Daoy (cell line): Measurements from ENCODE around the gene CCDC196. TPM values are rescaled to one million over a fixed set of nuclear protein-coding genes. Genes with fewer than 3 reads are reported as not detected.
A peak's percentile ranks its signal among the peaks of the same experiment; 100 is the strongest.

Source experiments
- DNase-seq: peaks from one replicate; pipeline ENCODE4 v3.0.0-alpha.2; 2015; ENCODE audit warnings: low read depth
- total RNA-seq: library from RNA; depleted of rRNA; stranded (reverse); fragments of >200 nt; shearing (Covaris generic); gene quantifications from 2 replicates; pipeline ENCODE4 v1.2.3, GENCODE V29; 2014; rRNA removed

CCDC196 gene, protein sequence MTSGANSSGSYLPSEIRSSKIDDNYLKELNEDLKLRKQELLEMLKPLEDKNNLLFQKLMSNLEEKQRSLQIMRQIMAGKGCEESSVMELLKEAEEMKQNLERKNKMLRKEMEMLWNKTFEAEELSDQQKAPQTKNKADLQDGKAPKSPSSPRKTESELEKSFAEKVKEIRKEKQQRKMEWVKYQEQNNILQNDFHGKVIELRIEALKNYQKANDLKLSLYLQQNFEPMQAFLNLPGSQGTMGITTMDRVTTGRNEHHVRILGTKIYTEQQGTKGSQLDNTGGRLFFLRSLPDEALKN
- total RNA-seq: not detected in 2 replicates

DNA sequence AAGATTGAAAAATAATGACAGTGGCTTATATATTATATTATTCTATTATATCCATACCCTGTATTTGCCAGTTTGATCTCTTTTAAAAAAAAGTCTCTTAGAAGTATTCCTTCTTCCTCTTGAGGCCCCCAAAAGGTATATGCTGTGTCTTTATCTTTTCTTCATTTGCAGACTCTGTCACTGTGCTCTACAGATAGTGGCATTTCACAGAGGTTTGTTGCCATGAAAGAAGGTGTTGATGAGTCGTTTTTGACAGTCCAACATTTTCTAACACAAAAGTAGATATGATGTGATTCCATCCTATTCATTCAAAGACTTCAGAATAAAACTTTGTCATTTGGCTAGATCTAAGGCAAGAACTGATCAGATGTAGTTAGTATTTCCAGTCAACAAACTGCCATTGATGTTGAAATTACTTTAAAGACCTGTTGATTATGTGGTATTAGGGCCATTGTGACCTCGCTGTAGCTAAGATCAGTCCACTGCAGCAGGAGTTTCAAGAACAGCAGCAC lies at the start of gene CCDC196:
CCDC196 (plus strand) TSS at position 462 of the 512 bp plus-strand sequence. CDS start 132 bp downstream, outside the sequence.
- DNase-seq: no peak

DNA sequence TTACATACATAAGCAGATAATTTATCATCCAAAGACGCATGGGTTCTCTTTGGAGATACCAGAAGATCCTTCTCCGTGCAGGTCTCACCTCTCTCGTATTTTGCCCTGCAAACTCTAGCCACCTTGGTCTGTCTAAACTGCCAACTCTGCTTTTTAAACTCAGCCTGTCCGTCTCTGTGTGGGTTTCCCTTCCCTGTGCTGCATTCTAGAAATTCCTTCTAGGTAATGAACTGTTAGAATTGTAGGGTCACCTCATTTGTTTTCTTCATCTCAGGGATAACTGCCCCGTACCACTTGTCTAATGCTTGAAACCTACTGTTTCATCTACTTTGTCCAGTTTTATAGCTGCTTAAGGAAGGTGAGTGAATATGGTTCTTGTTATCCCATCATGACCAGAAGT lies 45.4 kb upstream of the CCDC196 start:
- DNase-seq: no peak

DNA sequence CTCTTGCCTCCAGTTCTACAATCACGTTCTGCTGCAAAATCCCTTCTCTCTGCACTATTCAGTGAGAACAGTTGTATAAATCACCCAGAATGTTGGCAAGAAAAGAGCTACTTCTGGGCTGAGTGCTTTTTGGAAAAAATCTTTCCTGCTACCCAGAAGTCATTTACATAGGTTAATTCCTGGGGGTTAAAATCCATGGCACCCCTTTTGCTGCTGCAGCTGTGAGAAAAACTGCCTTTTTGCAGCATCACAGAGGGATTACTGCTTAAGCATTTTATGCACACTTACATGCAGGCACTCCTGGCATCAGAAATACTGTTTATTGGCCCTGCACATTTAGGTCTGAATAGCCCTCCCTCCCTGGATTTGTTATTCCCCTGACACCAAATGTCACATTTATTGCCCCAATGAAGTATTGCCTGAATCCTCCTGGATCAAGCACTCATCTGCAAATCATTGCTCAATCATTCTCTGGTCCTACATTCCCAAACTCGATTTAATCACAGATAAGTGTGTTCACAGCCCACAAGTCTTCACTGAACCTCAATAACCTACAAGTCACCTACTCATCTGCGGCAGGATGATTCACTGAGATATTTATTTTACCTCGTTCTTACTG lies 43.1 kb upstream of the CCDC196 start:
- peak; percentile 4 for DNase-seq

DNA sequence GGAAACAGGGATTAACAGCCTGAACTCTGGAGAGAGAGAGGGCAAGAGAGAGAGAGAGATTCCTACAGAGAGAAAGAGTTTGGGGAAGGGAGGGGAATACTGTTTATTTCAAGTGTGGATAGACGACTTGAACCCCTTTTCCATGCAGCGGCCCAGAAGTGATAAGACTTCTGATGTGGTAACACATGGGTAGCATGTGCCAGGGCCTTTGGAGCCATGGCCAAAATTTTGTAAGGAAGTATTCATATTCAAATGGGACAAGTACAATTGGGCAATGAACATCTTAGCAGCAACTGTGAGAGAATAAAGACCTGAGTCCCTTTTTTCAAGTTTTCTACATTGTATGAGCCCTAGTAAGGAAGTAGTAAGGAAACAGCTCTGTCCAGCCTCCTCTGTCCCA lies 42.4 kb upstream of the CCDC196 start:
- DNase-seq: no peak

DNA sequence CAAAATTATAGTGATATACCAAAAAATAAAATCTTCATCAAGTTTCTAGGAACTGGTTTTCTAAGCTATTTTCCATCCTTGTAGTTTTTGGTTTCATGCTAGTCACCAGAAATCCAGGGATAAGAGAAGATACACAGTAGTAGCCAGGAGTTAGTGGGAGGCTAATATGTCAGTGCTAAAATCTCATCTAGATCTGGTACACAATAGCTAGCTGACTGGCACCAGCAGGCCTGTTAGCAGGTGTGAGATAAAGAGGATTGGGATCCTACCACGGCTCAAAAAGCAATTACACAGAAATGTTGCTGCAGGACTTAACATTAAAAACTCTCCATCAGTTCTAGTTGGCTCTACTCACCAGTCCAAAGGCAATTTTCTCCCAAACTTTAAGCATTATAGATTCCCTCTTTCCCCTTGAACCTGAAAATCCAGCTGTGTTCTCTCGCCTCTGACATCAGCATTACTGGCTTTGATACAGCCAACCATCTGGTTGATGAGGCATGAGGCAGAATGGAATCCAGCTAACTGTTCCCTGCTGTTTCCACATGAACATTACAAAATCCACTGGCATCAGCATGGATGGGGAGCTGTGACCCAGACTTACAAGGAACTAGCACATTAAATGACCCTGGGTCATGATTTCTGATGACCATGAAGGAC lies 41.8 kb upstream of the CCDC196 start:
- no peak for DNase-seq

DNA sequence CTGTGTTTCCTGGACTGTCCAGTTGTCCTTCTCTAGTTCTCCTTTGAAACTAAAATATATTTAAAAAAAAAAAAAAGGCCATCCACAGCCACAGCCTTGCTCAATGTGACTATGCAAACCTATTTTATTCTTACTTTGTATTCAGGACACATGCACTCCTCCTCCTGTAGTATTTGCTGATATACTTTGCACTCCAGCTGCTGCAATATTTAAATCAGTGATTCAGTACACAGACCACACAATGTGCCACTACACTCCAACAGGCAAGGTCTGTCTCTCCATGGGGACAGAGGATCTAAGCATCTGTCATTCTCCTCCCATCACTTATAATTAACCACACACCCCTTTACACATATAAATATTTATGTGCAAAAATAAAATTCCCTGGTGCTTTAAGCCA lies 40.2 kb upstream of the CCDC196 start:
- no peak for DNase-seq

DNA sequence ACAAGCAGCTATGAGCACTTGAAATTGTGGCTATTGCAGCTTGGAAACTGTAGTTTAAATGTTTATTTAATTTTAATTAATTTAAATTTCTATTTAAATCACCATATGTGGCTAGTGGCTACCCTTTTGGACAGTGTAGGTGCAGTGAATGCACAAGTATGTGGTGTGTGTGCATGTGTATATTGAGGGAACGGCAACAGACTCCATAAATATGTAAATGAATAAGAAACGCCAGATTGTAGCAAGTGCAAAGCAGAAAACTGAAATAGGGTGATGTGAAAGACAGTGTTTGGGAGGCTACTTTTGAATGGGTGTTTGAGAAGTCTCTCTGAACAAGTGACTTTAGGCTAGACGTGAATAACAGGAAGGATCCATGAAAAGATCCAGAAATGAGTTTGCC lies 32.7 kb upstream of the CCDC196 start:
- no peak for DNase-seq

DNA sequence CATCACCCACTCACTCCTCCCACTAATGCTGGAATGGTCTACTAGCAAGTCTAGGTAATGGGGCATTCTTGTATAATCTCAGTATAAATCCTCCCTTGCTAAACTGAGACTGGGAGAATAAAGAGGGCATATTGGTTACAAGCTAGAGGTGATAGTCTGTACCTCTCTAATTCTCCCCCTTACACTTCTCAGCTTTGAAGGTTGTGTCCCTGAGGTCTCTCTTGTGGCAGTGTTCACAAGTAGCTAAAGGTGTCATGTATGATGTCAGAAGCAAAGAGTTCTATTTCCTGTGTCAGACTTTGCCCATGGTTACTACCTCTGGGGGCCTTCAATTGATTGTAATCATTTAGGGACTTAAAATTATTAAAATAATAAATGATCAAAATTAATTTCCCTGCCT lies 26.6 kb upstream of the CCDC196 start:
- no peak for DNase-seq

DNA sequence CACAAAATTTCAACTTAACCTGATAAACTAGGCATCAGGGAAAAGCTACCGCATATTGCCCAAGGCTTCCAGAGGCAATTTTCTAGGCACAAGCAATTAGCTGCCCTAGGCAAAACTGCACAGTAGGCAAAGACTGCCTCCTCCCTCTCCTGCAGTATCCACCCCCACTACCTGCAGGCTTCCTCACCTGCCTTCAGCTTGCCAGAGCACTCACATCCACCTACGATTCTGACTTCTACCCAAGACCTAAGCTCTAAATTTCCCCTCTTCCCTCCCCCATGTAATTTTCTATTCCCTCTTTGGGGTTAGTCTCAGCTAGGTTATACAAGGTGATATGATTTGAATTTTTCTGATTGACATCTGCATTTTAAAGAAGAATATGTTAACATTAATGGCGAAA lies 21.9 kb upstream of the CCDC196 start:
- DNase-seq: no peak

DNA sequence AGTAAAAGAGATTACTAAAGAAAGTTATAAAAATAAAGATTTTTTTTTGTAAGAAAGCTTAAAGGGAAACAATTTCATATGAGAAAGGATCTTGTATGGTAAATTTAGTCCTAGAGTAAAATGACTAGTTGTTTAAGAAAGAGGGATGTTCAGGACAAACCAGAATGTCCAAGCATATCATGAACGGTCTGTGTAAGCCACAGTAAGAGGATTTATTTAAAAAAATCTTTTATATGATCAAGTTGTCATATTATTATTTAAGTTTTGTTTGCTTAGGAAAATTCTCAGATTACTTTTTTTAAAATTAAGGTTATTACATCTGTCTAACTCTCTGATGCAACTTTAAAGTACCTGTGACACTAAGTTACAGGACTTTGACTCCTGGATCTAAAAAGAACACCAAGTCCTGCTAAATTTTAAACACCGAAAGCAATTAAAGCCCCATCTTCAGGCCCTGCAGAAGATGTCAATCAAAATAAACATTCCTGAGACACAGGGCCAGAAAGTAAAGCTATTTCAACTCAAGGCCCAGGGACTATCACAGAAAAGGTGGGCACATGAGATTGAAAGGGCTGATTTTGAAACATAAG lies 17.3 kb upstream of the CCDC196 start:
- DNase-seq: no peak

DNA sequence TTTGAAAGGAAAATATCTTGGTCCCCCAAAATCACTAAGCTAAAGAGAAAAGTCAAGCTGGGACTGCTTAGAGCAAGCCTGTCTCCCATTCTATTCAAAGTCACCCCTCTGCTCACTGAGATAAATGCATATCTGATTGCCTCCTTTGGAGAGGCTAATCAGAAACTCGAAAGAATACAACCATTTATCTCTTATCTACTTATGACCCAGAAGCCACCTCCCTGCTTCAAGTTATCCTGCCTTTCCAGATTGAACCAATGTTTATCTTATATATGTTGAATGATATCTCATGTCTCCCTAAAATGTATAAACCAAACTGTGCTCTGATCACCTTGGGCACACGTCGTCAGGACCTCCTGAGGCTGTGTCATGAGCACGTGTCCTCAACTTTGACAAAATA lies 14.6 kb upstream of the CCDC196 start:
- DNase-seq: no peak

DNA sequence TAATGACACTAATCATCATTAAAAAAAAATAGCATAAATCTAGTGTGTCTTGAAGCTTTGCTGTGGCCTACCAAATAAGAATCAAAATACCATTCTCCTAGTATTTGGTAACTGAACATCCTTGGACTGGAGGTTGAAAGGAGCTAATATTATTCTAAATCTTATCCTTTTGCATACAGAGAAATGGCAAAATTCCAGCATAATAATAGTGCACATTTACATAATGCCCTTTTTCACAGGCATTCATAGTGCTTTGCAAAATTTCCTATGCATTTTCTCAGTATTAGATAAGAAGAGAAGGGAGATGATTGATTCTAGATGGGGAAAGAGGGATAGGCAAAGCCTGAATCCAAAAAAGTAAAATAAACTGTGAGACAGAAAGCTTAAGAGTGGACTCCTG lies 13.9 kb upstream of the CCDC196 start:
- DNase-seq: no peak

DNA sequence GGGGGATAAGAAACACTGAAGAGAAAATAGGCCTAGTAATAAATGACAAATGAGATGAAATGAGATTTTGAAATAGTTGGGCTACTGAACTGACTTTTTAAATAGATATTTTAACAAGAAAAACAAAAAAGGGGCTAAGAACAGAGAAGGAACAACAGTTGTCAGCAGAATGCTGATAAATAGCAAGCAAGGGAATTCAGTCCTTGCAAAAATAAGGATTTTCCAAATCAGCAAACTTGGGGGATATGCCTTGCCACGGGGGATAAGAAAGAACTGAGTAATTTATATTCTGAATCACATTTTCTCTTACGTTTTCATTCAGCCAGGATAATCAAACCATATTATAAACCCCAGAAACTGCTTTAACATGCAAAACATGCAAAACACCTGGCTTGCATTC lies 12.9 kb upstream of the CCDC196 start:
- DNase-seq: no peak

DNA sequence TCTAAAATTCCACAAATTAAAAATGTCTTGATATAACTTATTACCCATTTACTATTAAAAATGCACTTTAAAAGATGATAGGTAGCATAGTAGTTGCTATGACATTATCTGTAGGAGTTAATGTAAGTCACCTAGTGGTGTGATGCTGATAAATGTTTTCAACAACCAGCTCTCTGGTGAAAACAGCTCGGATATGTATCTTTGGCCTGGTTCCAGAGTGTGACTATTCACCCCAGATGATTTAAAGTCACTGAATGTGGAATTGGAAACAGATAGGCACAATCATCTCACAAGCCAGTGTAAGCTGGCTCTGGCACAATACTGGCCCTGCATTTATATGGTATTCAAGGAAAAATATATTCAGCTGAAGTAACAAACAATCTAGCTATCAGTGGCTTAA lies 9.2 kb upstream of the CCDC196 start:
- DNase-seq: peak; percentile 37

DNA sequence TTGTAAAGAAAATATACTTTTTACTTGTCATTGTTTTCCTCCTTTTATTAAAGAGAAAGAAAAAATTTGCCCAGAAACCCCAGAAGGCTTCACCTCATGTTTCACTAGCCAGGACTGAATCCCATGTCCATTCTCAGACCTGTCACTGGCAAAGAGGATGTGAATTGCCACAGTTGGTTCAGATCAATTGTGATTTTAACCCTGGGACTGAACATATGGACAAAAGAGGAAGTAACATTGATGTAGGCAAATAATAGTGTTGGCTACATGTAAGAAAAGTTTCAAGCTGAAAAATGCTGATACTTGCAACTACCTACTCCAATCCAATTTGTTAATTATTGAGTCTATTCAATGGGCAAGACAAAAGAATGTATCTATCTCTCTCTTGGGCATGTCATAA lies 8.6 kb upstream of the CCDC196 start:
- no peak for DNase-seq

DNA sequence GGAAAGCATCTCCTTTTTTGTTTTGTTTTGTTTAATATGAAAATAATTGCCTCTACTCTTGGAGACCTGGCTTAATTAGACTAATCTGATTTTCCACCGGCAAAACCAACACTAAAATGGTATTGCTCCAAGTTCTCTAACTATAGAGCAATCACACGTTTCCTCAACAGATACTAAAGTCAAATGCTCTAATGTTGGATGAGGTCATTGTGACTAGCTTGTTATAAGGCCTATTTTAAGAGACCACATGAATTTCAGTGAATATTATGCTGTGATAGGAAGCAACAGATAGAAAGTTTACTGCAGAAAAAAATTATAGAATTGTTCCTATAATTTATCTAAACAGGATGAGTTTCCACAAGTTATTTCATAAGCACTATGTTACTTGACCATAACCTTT lies 3.3 kb upstream of the CCDC196 start:
- DNase-seq: no peak

DNA sequence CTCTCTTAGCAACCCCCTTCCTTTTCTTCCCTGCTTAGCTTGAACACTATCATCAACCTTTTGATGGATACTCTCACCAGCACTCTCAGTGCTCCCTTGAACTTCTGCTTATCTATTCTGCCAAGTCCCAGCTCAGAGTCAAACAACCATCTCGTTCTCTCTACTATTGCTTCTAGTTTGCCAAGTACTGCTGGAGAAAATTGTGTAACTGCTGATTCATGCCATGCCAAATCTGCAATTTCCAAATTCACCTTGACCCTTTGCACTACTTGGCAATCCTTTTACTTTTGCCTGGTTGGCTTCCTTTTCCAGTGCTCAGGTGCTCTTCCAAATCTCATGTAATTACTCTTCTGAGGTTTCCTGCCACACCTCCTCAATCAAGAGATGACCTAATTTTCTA lies 2.8 kb upstream of the CCDC196 start:
- DNase-seq: no peak

DNA sequence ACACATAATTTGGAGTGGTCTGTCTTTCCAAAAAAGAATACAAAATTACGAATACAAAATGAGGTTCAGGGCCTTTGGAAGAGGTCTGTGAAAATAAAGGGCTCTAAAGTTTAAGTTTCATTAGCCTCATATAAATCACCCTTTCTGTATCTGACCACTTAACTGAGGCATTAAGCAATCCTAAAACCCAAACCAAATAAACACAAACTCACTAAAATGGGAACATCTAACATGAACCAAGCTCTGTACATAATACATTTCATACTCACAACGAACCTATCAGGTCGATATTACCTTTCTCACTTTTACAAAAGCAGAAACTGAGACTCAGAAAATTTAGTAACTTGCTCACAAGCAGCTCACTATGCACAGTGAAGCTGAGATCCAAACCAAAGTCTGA lies 1.1 kb upstream of the CCDC196 start:
- no peak for DNase-seq

DNA sequence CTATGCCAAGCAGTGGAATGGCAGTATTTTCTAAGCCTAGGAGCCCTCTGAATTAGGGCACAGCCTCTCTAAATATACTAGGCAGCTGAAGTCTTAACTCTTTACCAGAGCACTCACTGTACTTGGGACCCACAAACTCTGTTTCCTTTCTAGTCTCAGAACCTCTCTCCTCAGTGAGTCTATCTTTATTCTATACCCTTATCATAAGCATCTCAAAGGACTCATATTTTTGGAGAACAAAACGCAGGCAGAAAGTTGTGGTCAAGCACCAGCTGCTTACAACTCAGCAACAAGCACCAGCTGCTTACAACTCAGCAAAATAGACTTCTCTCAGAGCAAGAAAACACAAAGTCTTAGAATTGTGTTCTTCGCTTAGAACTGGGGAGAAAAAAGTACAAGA lies 993 bp downstream of the CCDC196 start:
- no peak for DNase-seq

DNA sequence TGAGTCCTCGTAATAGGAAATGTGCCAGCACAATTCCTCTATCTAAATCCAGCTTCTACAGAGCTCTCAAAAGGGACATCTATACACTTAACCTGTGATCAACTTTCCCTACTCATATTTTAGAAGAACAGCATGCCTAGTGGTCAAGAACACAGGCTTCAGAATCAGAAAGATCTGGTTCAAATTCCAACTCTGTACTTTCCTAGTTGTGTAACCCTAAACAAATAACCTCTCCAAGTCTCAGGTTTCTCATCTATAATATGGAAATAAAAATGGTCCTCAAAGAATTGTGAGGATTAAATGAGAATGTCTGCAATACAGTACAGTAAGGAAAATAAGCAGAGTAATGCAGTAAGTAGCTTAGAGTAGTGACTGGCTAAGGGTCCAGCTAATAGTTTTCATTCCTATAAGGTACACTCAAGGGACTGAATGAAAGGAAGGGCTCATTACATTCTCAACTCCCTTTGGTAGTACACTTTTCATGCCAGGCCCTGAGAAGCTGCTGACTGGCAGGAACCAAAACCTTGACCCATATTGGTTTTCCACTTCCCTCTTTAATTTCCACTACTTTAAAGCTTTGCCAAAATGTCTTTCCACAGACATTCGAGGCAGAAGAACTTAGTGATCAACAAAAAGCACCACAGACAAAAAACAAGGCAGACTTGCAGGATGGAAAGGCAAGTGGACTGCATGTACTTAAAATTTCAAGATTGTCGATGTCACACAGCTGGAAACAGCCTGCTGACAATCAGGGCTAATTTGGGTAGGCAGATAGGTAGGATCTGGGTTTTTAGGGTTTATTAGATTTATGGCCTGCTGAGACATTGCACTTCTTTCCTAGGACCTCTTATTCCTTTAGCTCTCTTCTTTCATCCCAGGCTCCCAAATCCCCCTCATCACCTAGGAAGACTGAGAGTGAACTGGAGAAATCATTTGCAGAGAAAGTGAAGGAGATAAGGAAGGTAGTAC lies 4.3 kb downstream of the CCDC196 start:
- DNase-seq: no peak

DNA sequence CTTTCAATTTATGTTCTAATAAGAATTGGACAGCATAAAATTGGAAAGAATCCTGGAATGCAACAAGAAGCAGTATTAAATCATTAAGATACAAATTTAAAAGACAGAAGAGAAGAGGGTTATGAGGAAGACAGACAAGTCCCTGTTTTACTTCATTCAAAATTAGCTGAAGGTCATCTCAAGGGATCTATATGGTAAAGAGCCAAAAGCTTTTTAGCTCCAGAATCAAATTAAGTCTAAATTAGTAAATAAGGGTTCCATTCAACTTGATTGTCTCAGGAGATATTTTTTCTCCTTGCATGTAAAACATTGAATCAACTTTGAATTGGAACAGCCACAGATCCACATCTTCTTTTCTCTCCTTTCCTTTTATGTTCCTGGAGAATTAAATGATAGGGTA lies 7.6 kb downstream of the CCDC196 start:
- DNase-seq: no peak
